ENCODE results near the gene BOC.

DNA sequence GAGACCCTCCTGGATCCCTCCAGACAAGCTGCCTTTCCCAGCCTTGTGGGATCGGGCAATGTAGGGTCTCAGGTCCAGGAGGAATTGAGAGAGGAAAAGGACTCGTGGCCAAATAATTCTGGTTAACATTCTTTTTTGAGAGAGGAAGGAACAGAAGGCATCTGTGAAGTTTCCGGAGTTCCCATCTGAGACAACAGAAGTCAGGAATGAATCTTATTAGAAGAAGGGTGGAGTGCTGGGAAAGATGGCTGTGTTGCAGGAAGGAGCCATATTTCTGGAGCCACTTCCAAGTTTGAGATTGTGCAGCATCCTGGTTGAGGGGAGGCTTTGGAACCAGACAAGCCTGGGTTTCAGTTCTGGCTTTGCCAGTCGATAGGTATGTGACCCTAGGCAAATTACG, 9.4 kb downstream of the BOC start:
- TF ChIP-seq NFIC (IDR thresholded peaks at IDR 0.05; ENCODE audit: low read length) (no peak), PCBP2 (optimal IDR thresholded peaks at IDR 0.05; ENCODE audit: low read depth, low read length, poor library complexity, severe bottlenecking) (no peak), RNF2 (conservative IDR thresholded peaks at IDR 0.05; ENCODE audit: low read depth) (no peak), GATA4 (IDR thresholded peaks at IDR 0.05; ENCODE audit: borderline replicate concordance, low read depth) (no peak), ZNF510 (CRISPR knock-in tag; IDR thresholded peaks at IDR 0.05; ENCODE audit: low read depth) (no peak)

Data from HepG2 (cell line).